GM18498 (cell line): Measurements from ENCODE around the gene LTBP3.

Source experiments
- ATAC-seq: cut with Tn5 transposase; IDR thresholded peaks from one replicate; pipeline ENCODE4 v1.9.1; 2021; ENCODE audit warnings: mild to moderate bottlenecking, moderate library complexity; ENCODE audit not compliant: unreplicated experiment

LTBP3 gene

GRCh38 chr11:65586247-65586630, 28.1 kb upstream of the LTBP3 start:
- no peak for ATAC-seq

GRCh38 chr11:65585396-65586246, 27.5 kb upstream of the LTBP3 start:
- ATAC-seq: no peak

GRCh38 chr11:65584723-65585171, 26.6 kb upstream of the LTBP3 start:
- no peak for ATAC-seq

GRCh38 chr11:65584106-65584505, 25.9 kb upstream of the LTBP3 start:
- ATAC-seq: no peak

- no peak for ATAC-seq
Measured at GRCh38 chr11:65583589-65583988, 25.4 kb upstream of the LTBP3 start.

GRCh38 chr11:65581928-65582327, 23.8 kb upstream of the LTBP3 start:
- ATAC-seq: no peak

- no peak for ATAC-seq
Measured at GRCh38 chr11:65580756-65581155, 22.6 kb upstream of the LTBP3 start.

GRCh38 chr11:65580031-65580692, 22.0 kb upstream of the LTBP3 start:
- no peak for ATAC-seq

- ATAC-seq: no peak
Measured at GRCh38 chr11:65579291-65579690, 21.1 kb upstream of the LTBP3 start.

- ATAC-seq: no peak
Measured at GRCh38 chr11:65578667-65579066, 20.5 kb upstream of the LTBP3 start.

- no peak for ATAC-seq
Measured at GRCh38 chr11:65578134-65578533, 20.0 kb upstream of the LTBP3 start.

GRCh38 chr11:65577756-65578109, 19.6 kb upstream of the LTBP3 start:
- no peak for ATAC-seq

- ATAC-seq: no peak
Measured at GRCh38 chr11:65576867-65577755, 19.0 kb upstream of the LTBP3 start.

- ATAC-seq: no peak
Measured at GRCh38 chr11:65576232-65576866, 18.2 kb upstream of the LTBP3 start.

- ATAC-seq: no peak
Measured at GRCh38 chr11:65575568-65576231, 17.5 kb upstream of the LTBP3 start, which contains the start of gene EHBP1L1. EHBP1L1 (plus strand) TSS chr11:65576053; CDS start chr11:65576303, 250 bp downstream.

GRCh38 chr11:65574811-65575567, 16.8 kb upstream of the LTBP3 start:
- no peak for ATAC-seq

- ATAC-seq: peak; percentile 33
Measured at GRCh38 chr11:65574109-65574810, 16.1 kb upstream of the LTBP3 start.

- no peak for ATAC-seq
Measured at GRCh38 chr11:65573391-65574079, 15.4 kb upstream of the LTBP3 start.
